Esophagus muscularis mucosa (tissue), 3 donors: ENCODE results near the gene CPLX1.

Experiments used
- CTCF ChIP-seq, 3 experiments: fragments of 200-600 bp in 2 of 3; fragments of 450-650 bp in 1 of 3; sonication (generic) in 2 of 3; IDR thresholded peaks; one replicate each; pipeline ENCODE4 v1.5.1; 2017 to 2019; ENCODE audit warnings: antibody characterized with exemption in 3 of 3, mild to moderate bottlenecking in 2 of 3, moderate library complexity in 1 of 3
- POLR2AphosphoS5 ChIP-seq, 2 donors: sonication (generic); formaldehyde crosslinking; IDR thresholded peaks; one replicate each; pipeline ENCODE4 v1.6.1; 2017; ENCODE audit warnings: antibody characterized with exemption in 2 of 2

GRCh38 chr4:779555-779954 lies 46.4 kb downstream of the CPLX1 start:
- TF ChIP-seq CTCF (IDR thresholded peaks at IDR 0.05) (no peak), POLR2AphosphoS5 (IDR thresholded peaks at IDR 0.05) (no peak)
